H9 (cell line): ENCODE measurements around the gene MERTK. TPM values are rescaled to one million over a fixed set of nuclear protein-coding genes. Genes with fewer than 3 reads are reported as not detected.

Experiments
- DNase-seq: peaks from one replicate; pipeline ENCODE4 v3.0.0-alpha.2; 2017
- H2AFZ ChIP-seq: one replicate; pipeline ENCODE4 v1.6.1; 2013; ENCODE audit warnings: mild to moderate bottlenecking, low read length, control low read depth, moderate library complexity
- H2AK5ac ChIP-seq: 2 replicates; pipeline ENCODE4 v1.6.1; 2013; ENCODE audit warnings: low read length, control low read depth, mixed read lengths; ENCODE audit not compliant: insufficient read length
- H2BK120ac ChIP-seq: one replicate; pipeline ENCODE4 v1.6.1; 2013; ENCODE audit warnings: low read depth, mild to moderate bottlenecking, low read length, control low read depth, inconsistent platforms; ENCODE audit not compliant: poor library complexity, severe bottlenecking
- H2BK12ac ChIP-seq: 2 replicates; pipeline ENCODE4 v1.6.1; 2013; ENCODE audit warnings: low read length, control low read depth, mixed read lengths, low read depth; ENCODE audit not compliant: insufficient read length
- H2BK15ac ChIP-seq: 2 replicates; pipeline ENCODE4 v1.6.1; 2013; ENCODE audit warnings: low read depth, low read length, control low read depth
- H2BK20ac ChIP-seq: one replicate; pipeline ENCODE4 v1.6.1; 2013; ENCODE audit warnings: low read depth, mild to moderate bottlenecking, low read length, control low read depth, inconsistent platforms; ENCODE audit not compliant: poor library complexity, severe bottlenecking
- H2BK5ac ChIP-seq: 2 replicates; pipeline ENCODE4 v1.6.1; 2013; ENCODE audit warnings: low read length, control low read depth, mixed read lengths; ENCODE audit not compliant: insufficient read length
- H3K14ac ChIP-seq: 2 replicates; pipeline ENCODE4 v1.6.1; 2013; ENCODE audit warnings: low read length, control low read depth; ENCODE audit not compliant: insufficient read depth
- H3K18ac ChIP-seq: 2 replicates; pipeline ENCODE4 v1.6.1; 2013; ENCODE audit warnings: low read depth, mild to moderate bottlenecking, mixed read lengths, low read length, control low read depth; ENCODE audit not compliant: insufficient read length
- H3K23ac ChIP-seq: 2 replicates; pipeline ENCODE4 v1.6.1; 2013; ENCODE audit warnings: low read length, control low read depth, mixed read lengths, low read depth; ENCODE audit not compliant: insufficient read length
- H3K23me2 ChIP-seq: 2 replicates; pipeline ENCODE4 v1.6.1; 2013; ENCODE audit warnings: low read depth, mild to moderate bottlenecking, mixed read lengths, low read length, control low read depth; ENCODE audit not compliant: insufficient read length, poor library complexity, severe bottlenecking
- H3K27ac ChIP-seq: 2 replicates; pipeline ENCODE4 v1.5.1; 2013; ENCODE audit warnings: low read length, control low read depth, mixed read lengths, low read depth; ENCODE audit not compliant: insufficient read length
- H3K27me3 ChIP-seq: 2 replicates; pipeline ENCODE4 v1.6.1; 2013; ENCODE audit warnings: low read length, control low read depth, inconsistent platforms; ENCODE audit not compliant: insufficient read depth
- H3K4ac ChIP-seq: 2 replicates; pipeline ENCODE4 v1.6.1; 2013; ENCODE audit warnings: low read depth, mild to moderate bottlenecking, control low read depth, inconsistent platforms, low read length, moderate library complexity
- H3K4me1 ChIP-seq: 2 replicates; pipeline ENCODE4 v1.6.1; 2013; ENCODE audit warnings: low read length, control low read depth, inconsistent platforms; ENCODE audit not compliant: insufficient read depth
- H3K4me2 ChIP-seq: 2 replicates; pipeline ENCODE4 v1.6.1; 2013; ENCODE audit warnings: low read length, control low read depth, mixed read lengths; ENCODE audit not compliant: insufficient read length, insufficient read depth
- H3K56ac ChIP-seq: 2 replicates; pipeline ENCODE4 v1.6.1; 2013; ENCODE audit warnings: low read depth, mild to moderate bottlenecking, mixed read lengths, low read length, control low read depth; ENCODE audit not compliant: insufficient read length
- H3K79me1 ChIP-seq: 2 replicates; pipeline ENCODE4 v1.6.1; 2013; ENCODE audit warnings: low read depth, mild to moderate bottlenecking, moderate library complexity, low read length, control low read depth, inconsistent platforms; ENCODE audit not compliant: insufficient read depth, poor library complexity, severe bottlenecking
- H3K79me2 ChIP-seq: 2 replicates; pipeline ENCODE4 v1.6.1; 2013; ENCODE audit warnings: low read length, control low read depth, inconsistent platforms; ENCODE audit not compliant: insufficient read depth
- H3K9ac ChIP-seq: 2 replicates; pipeline ENCODE4 v1.6.1; 2013; ENCODE audit warnings: low read length, control low read depth, mixed read lengths; ENCODE audit not compliant: insufficient read length; ENCODE audit errors: extremely low read depth
- H3K9me3 ChIP-seq: one replicate; pipeline ENCODE4 v1.6.1; 2013; ENCODE audit warnings: low read depth, low read length, inconsistent platforms; ENCODE audit not compliant: control insufficient read depth
- H3T11ph ChIP-seq: one replicate; pipeline ENCODE4 v1.6.1; 2013; ENCODE audit warnings: mild to moderate bottlenecking, low read length, control low read depth, inconsistent platforms
- H4K20me1 ChIP-seq: one replicate; pipeline ENCODE4 v1.6.1; 2013; ENCODE audit not compliant: control insufficient read depth, insufficient read length, insufficient read depth
- H4K5ac ChIP-seq: 2 replicates; pipeline ENCODE4 v1.6.1; 2013; ENCODE audit warnings: low read depth, mild to moderate bottlenecking, mixed read lengths, low read length, control low read depth; ENCODE audit not compliant: insufficient read length
- H4K8ac ChIP-seq: replicated peaks from 2 replicates; pipeline ENCODE4 v1.6.1; 2013; ENCODE audit warnings: low read length, control low read depth, mixed read lengths, low read depth; ENCODE audit not compliant: insufficient read length
- H4K91ac ChIP-seq: 2 replicates; pipeline ENCODE4 v1.6.1; 2013; ENCODE audit warnings: low read depth, mild to moderate bottlenecking, moderate library complexity, mixed read lengths, low read length, control low read depth; ENCODE audit not compliant: insufficient read length
- H3K27ac Mint-ChIP-seq, 3 experiments: 2 replicates in 2 of 3; 3 replicates in 1 of 3; pipeline ENCODE4 v1.8.0; 2020 to 2021; ENCODE audit warnings: mixed read lengths in 3 of 3, mild to moderate bottlenecking in 1 of 3, moderate library complexity in 1 of 3
- H3K27me3 Mint-ChIP-seq: 2 replicates; pipeline ENCODE4 v1.8.0; 2021; ENCODE audit warnings: low read depth, mild to moderate bottlenecking, moderate library complexity, mixed read lengths
- H3K36me3 Mint-ChIP-seq, 3 experiments: 2 replicates in 2 of 3; 3 replicates in 1 of 3; pipeline ENCODE4 v1.8.0; 2020 to 2021; ENCODE audit warnings: low read depth in 3 of 3, mixed read lengths in 3 of 3; ENCODE audit not compliant: insufficient read depth in 1 of 3
- H3K4me1 Mint-ChIP-seq, 2 experiments: 2 replicates each; pipeline ENCODE4 v1.8.0; 2020; ENCODE audit warnings: mixed read lengths in 2 of 2
- H3K4me3 Mint-ChIP-seq, 2 experiments: 2 replicates in 1 of 2; 3 replicates in 1 of 2; pipeline ENCODE4 v1.8.0; 2020 to 2021; ENCODE audit warnings: mild to moderate bottlenecking in 2 of 2, mixed read lengths in 2 of 2, moderate library complexity in 1 of 2
- H3K9me3 Mint-ChIP-seq, 2 experiments: 2 replicates in 1 of 2; 3 replicates in 1 of 2; pipeline ENCODE4 v1.8.0; 2020; ENCODE audit warnings: mild to moderate bottlenecking in 2 of 2, mixed read lengths in 2 of 2, moderate library complexity in 1 of 2
- WGBS: extraction: QIAGEN DNeasy Blood & Tissue Kit; methylation state at CpG from one replicate; pipeline ENCODE4 v1.1.7; 2013; ENCODE audit warnings: missing lambda C conversion rate, low lambda C conversion rate, mixed read lengths; ENCODE audit not compliant: insufficient read length; ENCODE audit errors: extremely low coverage; 5-methylcytosine and 5-hydroxymethylcytosine counted together
- total RNA-seq: library from RNA; stranded (reverse); gene quantifications from 2 replicates; pipeline ENCODE4 v1.2.1, GENCODE V29; 2021
- TF ChIP-seq, protein P1 (sequence below): fragments of 200-600 bp; sonication (generic); conservative IDR thresholded peaks from 3 replicates; pipeline ENCODE4 v1.8.0; 2021; ENCODE audit warnings: antibody characterized with exemption, mild to moderate bottlenecking

Gene MERTK
- total RNA-seq, 1 experiment from 2014 or later: 4.8 TPM

DNA sequence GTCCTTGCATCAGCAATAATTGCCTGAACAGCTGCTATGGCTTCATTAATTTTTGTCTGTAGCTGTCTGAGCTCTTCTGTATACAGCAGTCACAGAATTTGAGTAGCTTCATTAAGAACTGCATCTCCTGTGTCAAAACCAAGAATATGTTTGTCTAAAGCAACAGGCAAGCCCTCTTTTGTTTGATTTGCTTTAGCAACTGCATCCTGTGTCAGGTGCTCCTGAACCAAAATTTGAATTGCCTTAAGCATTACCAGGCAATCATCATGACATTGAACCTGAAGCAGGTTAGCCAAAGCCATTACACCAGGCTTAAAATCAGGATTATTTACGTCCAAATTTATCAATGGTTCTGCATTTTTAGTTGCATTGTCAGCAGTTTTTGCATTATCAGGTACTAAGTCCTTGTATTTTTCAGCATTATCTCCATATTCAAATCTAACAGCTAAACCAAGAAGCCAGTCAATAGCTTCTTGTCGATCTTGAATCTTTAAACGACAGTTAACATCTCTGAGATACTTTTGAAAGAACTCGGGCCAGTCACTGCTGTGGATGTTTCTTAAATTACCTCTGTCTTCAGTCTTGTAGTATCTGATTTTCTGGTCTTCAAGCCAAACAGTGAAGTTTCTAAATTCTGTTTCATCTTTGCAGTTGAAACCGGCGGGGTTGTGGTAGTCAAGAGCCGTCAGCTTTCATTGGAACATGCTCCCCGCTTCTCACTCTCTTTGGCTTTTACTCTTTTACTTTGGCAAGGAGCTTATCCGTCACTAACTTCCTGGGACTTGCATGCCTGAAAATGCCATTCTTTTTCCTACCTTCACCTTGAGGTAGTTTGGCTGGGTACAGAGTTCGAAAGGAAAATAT, 42.2 kb downstream of the MERTK start:
- H2AFZ ChIP-seq: no peak overlapping the region
- H3K14ac ChIP-seq: no peak overlapping the region
- Mint-ChIP-seq H3K27ac (no peak overlapping the region), H3K4me1 (peaks cover 11 to 15% of the 10 kb centered on the region in 2 experiments), H3K27me3 (no peaks in the 10 kb centered on the region; the same call in 1 of the 2 replicates), H3K4me3 (no peak overlapping the region), H3K9me3 (no peaks in the 10 kb centered on the region), H3K36me3 (no peaks in the 10 kb centered on the region)
- H3K27ac ChIP-seq: no peak overlapping the region
- WGBS: no CpG with 5 or more reads among the region's 10 CpGs
- no peak overlapping the region for H3K4me2 ChIP-seq
- no peak overlapping the region for H3K18ac ChIP-seq
- H3K23me2 ChIP-seq: no peaks in the 10 kb centered on the region
- H2BK5ac ChIP-seq: no peak overlapping the region
- no peaks in the 10 kb centered on the region for H3K27me3 ChIP-seq
- TF ChIP-seq, protein P1, sequence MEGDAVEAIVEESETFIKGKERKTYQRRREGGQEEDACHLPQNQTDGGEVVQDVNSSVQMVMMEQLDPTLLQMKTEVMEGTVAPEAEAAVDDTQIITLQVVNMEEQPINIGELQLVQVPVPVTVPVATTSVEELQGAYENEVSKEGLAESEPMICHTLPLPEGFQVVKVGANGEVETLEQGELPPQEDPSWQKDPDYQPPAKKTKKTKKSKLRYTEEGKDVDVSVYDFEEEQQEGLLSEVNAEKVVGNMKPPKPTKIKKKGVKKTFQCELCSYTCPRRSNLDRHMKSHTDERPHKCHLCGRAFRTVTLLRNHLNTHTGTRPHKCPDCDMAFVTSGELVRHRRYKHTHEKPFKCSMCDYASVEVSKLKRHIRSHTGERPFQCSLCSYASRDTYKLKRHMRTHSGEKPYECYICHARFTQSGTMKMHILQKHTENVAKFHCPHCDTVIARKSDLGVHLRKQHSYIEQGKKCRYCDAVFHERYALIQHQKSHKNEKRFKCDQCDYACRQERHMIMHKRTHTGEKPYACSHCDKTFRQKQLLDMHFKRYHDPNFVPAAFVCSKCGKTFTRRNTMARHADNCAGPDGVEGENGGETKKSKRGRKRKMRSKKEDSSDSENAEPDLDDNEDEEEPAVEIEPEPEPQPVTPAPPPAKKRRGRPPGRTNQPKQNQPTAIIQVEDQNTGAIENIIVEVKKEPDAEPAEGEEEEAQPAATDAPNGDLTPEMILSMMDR: no peak
- H3K4ac ChIP-seq: no peak overlapping the region
- H3K23ac ChIP-seq: no peak overlapping the region
- H4K20me1 ChIP-seq: no peaks in the 10 kb centered on the region
- no peak overlapping the region for H4K91ac ChIP-seq
- no peak overlapping the region for H2BK20ac ChIP-seq
- peaks cover 2% of the 10 kb centered on the region; the same call in 1 of the 2 replicates for H3K4me1 ChIP-seq
- no peaks in the 10 kb centered on the region for H3K79me1 ChIP-seq
- no peak overlapping the region for H3T11ph ChIP-seq
- no peak overlapping the region for H4K8ac ChIP-seq
- no peak overlapping the region for H2BK12ac ChIP-seq
- no peak overlapping the region for H2AK5ac ChIP-seq
- no peaks in the 10 kb centered on the region for H3K9me3 ChIP-seq
- no peak overlapping the region for H3K56ac ChIP-seq
- no peak overlapping the region for H3K9ac ChIP-seq
- H3K79me2 ChIP-seq: no peaks in the 10 kb centered on the region
- H2BK15ac ChIP-seq: no peak overlapping the region; the same call in 1 of the 2 replicates
- H2BK120ac ChIP-seq: no peak overlapping the region
- H4K5ac ChIP-seq: no peak overlapping the region
- DNase-seq: no peak
